ENCODE data around the gene MACROD2.

DNA sequence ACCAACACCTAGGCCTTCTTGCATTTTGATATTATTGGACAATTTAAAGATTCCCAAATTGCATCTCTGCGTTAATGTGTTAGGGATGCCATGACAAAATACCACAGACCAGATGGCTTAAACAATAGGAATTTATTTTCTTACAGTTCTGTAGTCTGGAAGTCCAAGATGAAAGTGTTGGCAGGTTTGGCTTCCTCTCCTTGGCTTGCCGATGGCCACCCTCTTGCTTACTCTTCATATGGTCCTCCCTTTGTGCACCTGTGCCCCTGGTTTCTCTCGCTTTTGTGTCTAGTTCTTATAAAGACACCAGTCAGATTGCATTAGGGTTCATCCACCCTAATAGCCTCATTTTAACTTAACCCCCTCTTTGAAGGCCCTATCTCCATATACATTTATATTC is 1184.5 kb downstream of the MACROD2 start:
- no peak for TF ChIP-seq POLR2A (IDR thresholded peaks at IDR 0.05)
- TF ChIP-seq, protein P1, sequence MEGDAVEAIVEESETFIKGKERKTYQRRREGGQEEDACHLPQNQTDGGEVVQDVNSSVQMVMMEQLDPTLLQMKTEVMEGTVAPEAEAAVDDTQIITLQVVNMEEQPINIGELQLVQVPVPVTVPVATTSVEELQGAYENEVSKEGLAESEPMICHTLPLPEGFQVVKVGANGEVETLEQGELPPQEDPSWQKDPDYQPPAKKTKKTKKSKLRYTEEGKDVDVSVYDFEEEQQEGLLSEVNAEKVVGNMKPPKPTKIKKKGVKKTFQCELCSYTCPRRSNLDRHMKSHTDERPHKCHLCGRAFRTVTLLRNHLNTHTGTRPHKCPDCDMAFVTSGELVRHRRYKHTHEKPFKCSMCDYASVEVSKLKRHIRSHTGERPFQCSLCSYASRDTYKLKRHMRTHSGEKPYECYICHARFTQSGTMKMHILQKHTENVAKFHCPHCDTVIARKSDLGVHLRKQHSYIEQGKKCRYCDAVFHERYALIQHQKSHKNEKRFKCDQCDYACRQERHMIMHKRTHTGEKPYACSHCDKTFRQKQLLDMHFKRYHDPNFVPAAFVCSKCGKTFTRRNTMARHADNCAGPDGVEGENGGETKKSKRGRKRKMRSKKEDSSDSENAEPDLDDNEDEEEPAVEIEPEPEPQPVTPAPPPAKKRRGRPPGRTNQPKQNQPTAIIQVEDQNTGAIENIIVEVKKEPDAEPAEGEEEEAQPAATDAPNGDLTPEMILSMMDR (IDR thresholded peaks at IDR 0.05), result no peak

Measured in tibial nerve (tissue), 3 donors.